Prostate gland (tissue), 2 donors: Measurements from ENCODE around the gene RFNG.

Experiments used
- POLR2A ChIP-seq: fragments of 450-650 bp; IDR thresholded peaks from one replicate; pipeline ENCODE4 v1.6.1; 2016; ENCODE audit warnings: antibody characterized with exemption, mild to moderate bottlenecking
- POLR2AphosphoS5 ChIP-seq: sonication (generic); formaldehyde crosslinking; IDR thresholded peaks from one replicate; pipeline ENCODE4 v1.6.1; 2017; ENCODE audit warnings: antibody characterized with exemption
- TF ChIP-seq, protein P1 (sequence below), 4 experiments: fragments of 200-600 bp in 2 of 4; fragments of 450-650 bp in 2 of 4; sonication (generic) in 2 of 4; IDR thresholded peaks; 1 replicate in 3 of 4; 2 replicates in 1 of 4; pipeline ENCODE4 v1.5.1; 2016 to 2019; ENCODE audit warnings: antibody characterized with exemption in 4 of 4, mild to moderate bottlenecking in 2 of 4, moderate library complexity in 2 of 4

DNA sequence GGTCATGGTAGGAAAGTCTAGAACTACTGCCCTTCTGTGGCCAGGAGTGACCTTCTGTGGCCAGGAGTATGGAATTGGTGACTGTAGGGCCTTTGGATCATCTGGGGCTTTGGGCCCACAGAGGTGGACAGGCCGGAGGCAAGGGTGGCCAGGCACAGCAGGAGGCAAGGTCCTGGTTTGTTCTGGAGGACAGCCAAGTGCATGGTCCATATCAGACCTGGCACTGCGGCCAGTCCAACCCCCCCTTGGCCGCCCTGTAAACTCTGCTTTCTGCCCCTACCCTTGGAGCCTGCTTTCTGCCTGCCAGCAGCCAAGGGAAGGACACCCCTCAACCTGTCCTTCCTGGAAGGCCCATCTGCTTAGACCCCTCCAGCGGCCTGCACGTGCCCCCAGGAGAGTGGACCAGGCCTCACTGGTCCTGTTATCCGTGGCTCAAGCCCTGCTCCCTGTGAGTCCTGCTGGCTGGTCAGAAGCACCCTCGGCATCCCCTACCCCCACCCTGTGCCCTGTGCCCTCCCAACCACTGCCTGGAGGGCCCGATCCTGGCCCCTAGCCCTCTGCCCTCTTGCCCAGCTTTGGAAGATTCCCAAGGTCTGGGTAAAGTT is 11.8 kb downstream of the RFNG start:
- TF ChIP-seq, protein P1, sequence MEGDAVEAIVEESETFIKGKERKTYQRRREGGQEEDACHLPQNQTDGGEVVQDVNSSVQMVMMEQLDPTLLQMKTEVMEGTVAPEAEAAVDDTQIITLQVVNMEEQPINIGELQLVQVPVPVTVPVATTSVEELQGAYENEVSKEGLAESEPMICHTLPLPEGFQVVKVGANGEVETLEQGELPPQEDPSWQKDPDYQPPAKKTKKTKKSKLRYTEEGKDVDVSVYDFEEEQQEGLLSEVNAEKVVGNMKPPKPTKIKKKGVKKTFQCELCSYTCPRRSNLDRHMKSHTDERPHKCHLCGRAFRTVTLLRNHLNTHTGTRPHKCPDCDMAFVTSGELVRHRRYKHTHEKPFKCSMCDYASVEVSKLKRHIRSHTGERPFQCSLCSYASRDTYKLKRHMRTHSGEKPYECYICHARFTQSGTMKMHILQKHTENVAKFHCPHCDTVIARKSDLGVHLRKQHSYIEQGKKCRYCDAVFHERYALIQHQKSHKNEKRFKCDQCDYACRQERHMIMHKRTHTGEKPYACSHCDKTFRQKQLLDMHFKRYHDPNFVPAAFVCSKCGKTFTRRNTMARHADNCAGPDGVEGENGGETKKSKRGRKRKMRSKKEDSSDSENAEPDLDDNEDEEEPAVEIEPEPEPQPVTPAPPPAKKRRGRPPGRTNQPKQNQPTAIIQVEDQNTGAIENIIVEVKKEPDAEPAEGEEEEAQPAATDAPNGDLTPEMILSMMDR (IDR thresholded peaks at IDR 0.05), result no peak
- TF ChIP-seq POLR2A, result no peak
- TF ChIP-seq POLR2AphosphoS5, result no peak
